GM19240 (cell line): Measurements from ENCODE around the gene GLMP.
"Not testable (repeated sequence)": the region's sequence is repeated elsewhere in the genome, so short reads cannot be mapped to it uniquely, and the experiment has no call there.

Experiments used
- DNase-seq: peaks from one replicate; pipeline ENCODE4 v3.0.0; 2011; ENCODE audit warnings: low spot score; ENCODE audit not compliant: insufficient read length

The GLMP gene

GRCh38 chr1:156295391-156295947, at the start of gene GLMP:
Gene GLMP, minus strand, starts transcription at chr1:156295679. Its CDS starts 34 bp downstream, at chr1:156295645.
- peak; percentile 75 for DNase-seq

GRCh38 chr1:156344409-156344808, 48.9 kb upstream of the GLMP start:
- DNase-seq = no peak

GRCh38 chr1:156342166-156342955, 46.9 kb upstream of the GLMP start:
- DNase-seq = no peak

GRCh38 chr1:156338180-156338976, 42.9 kb upstream of the GLMP start, which contains the start of the genes CCT3 and TSACC:
Gene CCT3, minus strand, starts transcription at chr1:156338292. Its CDS starts 108 bp downstream, at chr1:156338184.
Gene TSACC, plus strand, starts transcription at chr1:156338526. Its CDS starts 1,232 bp downstream, at chr1:156339758.
- DNase-seq = peak; percentile 97

- no peak for DNase-seq
Observed at GRCh38 chr1:156337888-156338179, 42.4 kb upstream of the GLMP start.

- DNase-seq = no peak
Observed at GRCh38 chr1:156337052-156337887, 41.8 kb upstream of the GLMP start.

GRCh38 chr1:156336242-156336641, 40.8 kb upstream of the GLMP start:
- no peak for DNase-seq

- not testable (repeated sequence) for DNase-seq
Observed at GRCh38 chr1:156323179-156323578, 27.7 kb upstream of the GLMP start.

GRCh38 chr1:156320560-156320959, 25.1 kb upstream of the GLMP start:
- DNase-seq = no peak

GRCh38 chr1:156319664-156320063, 24.2 kb upstream of the GLMP start:
- no peak for DNase-seq

GRCh38 chr1:156316909-156317308, 21.4 kb upstream of the GLMP start:
- DNase-seq = no peak

- DNase-seq = no peak
Observed at GRCh38 chr1:156310962-156311361, 15.5 kb upstream of the GLMP start.

- no peak for DNase-seq
Observed at GRCh38 chr1:156308078-156308477, 12.6 kb upstream of the GLMP start.

- DNase-seq = no peak
Observed at GRCh38 chr1:156305215-156305614, 9.7 kb upstream of the GLMP start.

- no peak for DNase-seq
Observed at GRCh38 chr1:156303241-156303640, 7.8 kb upstream of the GLMP start.

GRCh38 chr1:156298852-156299357, 3.4 kb upstream of the GLMP start, which contains the start of gene VHLL:
Gene VHLL, minus strand, starts transcription at chr1:156299307. Its CDS starts 118 bp downstream, at chr1:156299189.
- no peak for DNase-seq

GRCh38 chr1:156293895-156294294, 1.6 kb downstream of the GLMP start:
- DNase-seq = no peak

GRCh38 chr1:156293098-156293434, 2.4 kb downstream of the GLMP start:
- DNase-seq = no peak

- DNase-seq = no peak
Observed at GRCh38 chr1:156291226-156292061, 4.0 kb downstream of the GLMP start.

GRCh38 chr1:156289857-156290256, 5.6 kb downstream of the GLMP start:
- no peak for DNase-seq
